Esophagus muscularis mucosa (tissue), 4 donors: ENCODE data around the gene TMEM225B. TPM values are rescaled to one million over a fixed set of nuclear protein-coding genes. Genes with fewer than 3 reads are reported as not detected.
A peak's percentile ranks its signal among the peaks of the same experiment; 100 is the strongest.
"Not testable (repeated sequence)": the region's sequence is repeated elsewhere in the genome, so short reads cannot be mapped to it uniquely, and the experiment has no call there.

ENCODE experiments used
- DNase-seq: peaks from one replicate; pipeline ENCODE4 v3.0.0-alpha.2; 2017; ENCODE audit errors: extremely low spot score
- H3K27ac ChIP-seq, 4 donors: fragments of 200-600 bp; sonication (generic); replicated peaks in 1 of 4; 1 replicate in 3 of 4; 2 replicates in 1 of 4; pipeline ENCODE4 v1.5.1; 2016 to 2019; ENCODE audit warnings: mild to moderate bottlenecking in 1 of 4
- H3K27me3 ChIP-seq, 4 donors: fragments of 200-600 bp; sonication (generic); one replicate each; pipeline versions ENCODE4 v1.5.1 to v1.6.0; 2016 to 2019
- H3K36me3 ChIP-seq, 4 donors: fragments of 200-600 bp; sonication (generic); one replicate each; pipeline ENCODE4 v1.5.1; 2016 to 2019
- H3K4me1 ChIP-seq, 4 donors: fragments of 200-600 bp; sonication (generic); one replicate each; pipeline ENCODE4 v1.5.1; 2016 to 2019
- H3K4me3 ChIP-seq, 4 donors: fragments of 200-600 bp; sonication (generic); 1 replicate in 2 of 4; 2 replicates in 2 of 4; pipeline ENCODE4 v1.5.1; 2016 to 2019; ENCODE audit warnings: mild to moderate bottlenecking in 4 of 4, moderate library complexity in 1 of 4
- H3K9me3 ChIP-seq, 4 donors: fragments of 200-600 bp; sonication (generic); 1 replicate in 3 of 4; 2 replicates in 1 of 4; pipeline ENCODE4 v1.5.1; 2016 to 2019
- CTCF ChIP-seq, 3 experiments: fragments of 200-600 bp in 2 of 3; fragments of 450-650 bp in 1 of 3; sonication (generic) in 2 of 3; IDR thresholded peaks; one replicate each; pipeline ENCODE4 v1.5.1; 2017 to 2019; ENCODE audit warnings: antibody characterized with exemption in 3 of 3, mild to moderate bottlenecking in 2 of 3, moderate library complexity in 1 of 3
- EP300 ChIP-seq: sonication (generic); formaldehyde crosslinking; IDR thresholded peaks from one replicate; pipeline ENCODE4 v1.6.1; 2017; ENCODE audit warnings: antibody characterized with exemption
- POLR2A ChIP-seq: fragments of 450-650 bp; IDR thresholded peaks from one replicate; pipeline ENCODE4 v1.6.1; 2017; ENCODE audit warnings: antibody characterized with exemption, moderate library complexity, mild to moderate bottlenecking, low read depth
- POLR2AphosphoS5 ChIP-seq, 2 donors: sonication (generic); formaldehyde crosslinking; IDR thresholded peaks; one replicate each; pipeline ENCODE4 v1.6.1; 2017; ENCODE audit warnings: antibody characterized with exemption in 2 of 2
- WGBS: methylation state at CpG from one replicate; pipeline ENCODE4 v1.1.5; 2018; 5-methylcytosine and 5-hydroxymethylcytosine counted together
- intact Hi-C: fragments of 100-400 bp; cut with DNase I; formaldehyde crosslinking; loops from one replicate; pipeline ENCODE4 v1.15.1; 2023
- total RNA-seq, 4 donors: library from RNA; depleted of rRNA; stranded (reverse); fragments of >200 nt; gene quantifications; one replicate each; pipeline versions ENCODE4 v1.1.0 to v1.2.1, GENCODE V29; 2016

Gene TMEM225B, protein sequence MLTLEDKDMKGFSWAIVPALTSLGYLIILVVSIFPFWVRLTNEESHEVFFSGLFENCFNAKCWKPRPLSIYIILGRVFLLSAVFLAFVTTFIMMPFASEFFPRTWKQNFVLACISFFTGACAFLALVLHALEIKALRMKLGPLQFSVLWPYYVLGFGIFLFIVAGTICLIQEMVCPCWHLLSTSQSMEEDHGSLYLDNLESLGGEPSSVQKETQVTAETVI
- total RNA-seq: under 1 TPM in 2 of 4 donors, not detected in 2; 0.32 to 0.57 TPM

- 66% methylated on average over 24 of the region's 34 CpGs for WGBS
- no peaks in the 10 kb centered on the region for H3K4me1 ChIP-seq
- TF ChIP-seq CTCF (IDR thresholded peaks at IDR 0.05): no peak
- no peak for TF ChIP-seq POLR2AphosphoS5 (IDR thresholded peaks at IDR 0.05)
- no peak for TF ChIP-seq POLR2A
- TF ChIP-seq EP300: no peak
These were observed at the start of gene TMEM225B for GRCh38 chr7:99597762-99598501. TMEM225B (plus strand) TSS chr7:99598267; CDS start chr7:99604389, 6,122 bp downstream.

DNA sequence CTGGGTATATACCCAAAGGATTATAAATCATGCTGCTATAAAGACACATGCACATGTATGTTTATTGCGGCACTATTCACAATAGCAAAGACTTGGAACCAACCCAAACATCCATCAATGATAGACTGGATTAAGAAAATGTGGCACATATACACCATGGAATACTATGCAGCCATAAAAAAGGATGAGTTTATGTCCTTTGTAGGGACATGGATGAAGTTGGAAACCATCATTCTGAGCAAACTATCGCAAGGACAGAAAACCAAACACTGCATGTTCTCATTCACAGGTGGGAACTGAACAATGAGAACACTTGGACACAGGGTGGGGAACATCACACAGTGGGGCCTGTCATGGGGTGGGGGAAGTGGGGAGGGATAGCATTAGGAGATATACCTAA, 48.5 kb upstream of the TMEM225B start:
- H3K27ac ChIP-seq, DNase-seq, intact Hi-C loops, H3K27me3 ChIP-seq, H3K4me3 ChIP-seq, H3K9me3 ChIP-seq: not testable (repeated sequence)
- WGBS: 100% methylated on average over 1 of the region's 2 CpGs
- H3K36me3 ChIP-seq: peaks cover 12 to 38% (median 15%) of the 10 kb centered on the region in 4 donors
- peaks cover 14 to 25% (median 19%) of the 10 kb centered on the region in 4 donors for H3K4me1 ChIP-seq

More at GRCh38 chr7:99597762-99598501, at the start of gene TMEM225B:
- DNase-seq: peak; percentile 55
- Histone ChIP-seq H3K9me3 (no peaks in the 10 kb centered on the region), H3K27ac (no peak within 1 kb of the TSS), H3K27me3 (peaks cover 0 to 8% (median 0%) of the 10 kb centered on the region in 4 donors), H3K4me3 (no peak within 1 kb of the TSS), H3K36me3 (no peaks in the 10 kb centered on the region)
- intact Hi-C loops: no loop called here

DNA sequence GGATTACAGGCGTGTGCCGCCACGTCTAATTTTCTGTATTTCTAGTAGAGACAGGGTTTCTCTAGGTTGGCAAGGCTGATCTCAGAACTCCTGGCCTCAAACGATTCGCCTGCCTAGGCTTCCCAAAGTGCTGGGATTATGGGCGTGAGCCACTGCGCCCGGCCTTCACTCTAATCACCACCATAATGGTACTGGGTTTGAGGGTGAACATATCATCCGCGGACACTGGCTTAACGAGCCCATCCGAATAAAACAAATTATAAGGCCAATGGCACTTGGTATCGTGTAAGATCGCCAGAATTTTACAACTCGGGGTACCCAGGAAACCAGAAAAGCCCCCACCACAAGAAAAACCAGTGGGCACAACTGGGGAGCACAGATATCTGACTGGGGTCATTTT, 46.7 kb upstream of the TMEM225B start:
- WGBS: 13% methylated on average over 6 of the region's 15 CpGs
- no peaks in the 10 kb centered on the region for H3K27me3 ChIP-seq
- H3K36me3 ChIP-seq: peaks cover 15 to 54% (median 19%) of the 10 kb centered on the region in 4 donors
- H3K4me1 ChIP-seq: peaks cover 14 to 33% (median 20%) of the 10 kb centered on the region in 4 donors
- no peaks in the 10 kb centered on the region for H3K9me3 ChIP-seq
- intact Hi-C loops: loop anchor here (5.0 kb wide), 1 partner anchor 49 kb away; the partner anchor contains the start of genes ZKSCAN5 and ZNF394
- H3K27ac ChIP-seq: peak overlapping the region; percentile 87 to 89 (median 88)
- DNase-seq: no peak
- TF ChIP-seq POLR2AphosphoS5 (IDR thresholded peaks at IDR 0.05): no peak
- TF ChIP-seq POLR2A: no peak
- TF ChIP-seq CTCF (IDR thresholded peaks at IDR 0.05): no peak
- H3K4me3 ChIP-seq: peak overlapping the region; percentile 78 to 97 (median 86)

- peak within 1 kb of the TSS; percentile 87 to 89 (median 88) for H3K27ac ChIP-seq
- no peaks in the 10 kb centered on the region for H3K27me3 ChIP-seq
- DNase-seq: peak; percentile 95
- peak; percentile 96 for TF ChIP-seq POLR2AphosphoS5 (IDR thresholded peaks at IDR 0.05)
- peak; percentile 61 for TF ChIP-seq POLR2A
- TF ChIP-seq EP300: no peak
- WGBS: under 1% methylated on average over 18 of the region's 37 CpGs
- peaks cover 15 to 56% (median 21%) of the 10 kb centered on the region in 4 donors for H3K36me3 ChIP-seq
- peak within 1 kb of the TSS; percentile 78 to 97 (median 86) for H3K4me3 ChIP-seq
- H3K4me1 ChIP-seq: peaks cover 16 to 38% (median 26%) of the 10 kb centered on the region in 4 donors
- H3K9me3 ChIP-seq: no peaks in the 10 kb centered on the region
- intact Hi-C loops: loop anchor here (5.0 kb wide), 1 partner anchor 50 kb away; the partner anchor contains the start of genes ZKSCAN5 and ZNF394
These were observed 46.2 kb upstream of the TMEM225B start, which contains the start of gene FAM200A for GRCh38 chr7:99551767-99552463. FAM200A (minus strand) TSS chr7:99552114; CDS start chr7:99548407, 3,707 bp downstream.

- no peaks in the 10 kb centered on the region for H3K27me3 ChIP-seq
- no peaks in the 10 kb centered on the region for H3K9me3 ChIP-seq
- no peak overlapping the region for H3K4me3 ChIP-seq
- WGBS: 93% methylated on average over 4 of the region's 4 CpGs
- peaks cover 23 to 47% (median 35%) of the 10 kb centered on the region in 4 donors for H3K4me1 ChIP-seq
- peaks cover 4 to 47% (median 12%) of the 10 kb centered on the region in 4 donors for H3K36me3 ChIP-seq
- H3K27ac ChIP-seq: no peak overlapping the region
- intact Hi-C loops: loop anchor here (5.0 kb wide), 1 partner anchor 51 kb away; the partner anchor contains the start of genes ZKSCAN5 and ZNF394
- no peak for DNase-seq
- TF ChIP-seq EP300: no peak
- no peak for TF ChIP-seq POLR2AphosphoS5 (IDR thresholded peaks at IDR 0.05)
- TF ChIP-seq CTCF (IDR thresholded peaks at IDR 0.05): no peak
- TF ChIP-seq POLR2A: no peak
These were observed 45.0 kb upstream of the TMEM225B start for GRCh38 chr7:99553039-99553438.
